A549 treated with CpdA at 1 μM for 4 hours (cell line): ENCODE measurements around the gene PRC1. TPM values are rescaled to one million over a fixed set of nuclear protein-coding genes. Genes with fewer than 3 reads are reported as not detected.

Experiments
- total RNA-seq: library from RNA; stranded (reverse); fragments of 200-300 nt; extraction: Qiagen RNA extraction; gene quantifications from 5 replicates; pipeline ENCODE4 v1.2.3, GENCODE V29; 2022; ENCODE audit warnings: low read depth

Gene PRC1, protein sequence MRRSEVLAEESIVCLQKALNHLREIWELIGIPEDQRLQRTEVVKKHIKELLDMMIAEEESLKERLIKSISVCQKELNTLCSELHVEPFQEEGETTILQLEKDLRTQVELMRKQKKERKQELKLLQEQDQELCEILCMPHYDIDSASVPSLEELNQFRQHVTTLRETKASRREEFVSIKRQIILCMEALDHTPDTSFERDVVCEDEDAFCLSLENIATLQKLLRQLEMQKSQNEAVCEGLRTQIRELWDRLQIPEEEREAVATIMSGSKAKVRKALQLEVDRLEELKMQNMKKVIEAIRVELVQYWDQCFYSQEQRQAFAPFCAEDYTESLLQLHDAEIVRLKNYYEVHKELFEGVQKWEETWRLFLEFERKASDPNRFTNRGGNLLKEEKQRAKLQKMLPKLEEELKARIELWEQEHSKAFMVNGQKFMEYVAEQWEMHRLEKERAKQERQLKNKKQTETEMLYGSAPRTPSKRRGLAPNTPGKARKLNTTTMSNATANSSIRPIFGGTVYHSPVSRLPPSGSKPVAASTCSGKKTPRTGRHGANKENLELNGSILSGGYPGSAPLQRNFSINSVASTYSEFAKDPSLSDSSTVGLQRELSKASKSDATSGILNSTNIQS
- 189 to 274 TPM (median 209 TPM) in 5 replicates for total RNA-seq

DNA sequence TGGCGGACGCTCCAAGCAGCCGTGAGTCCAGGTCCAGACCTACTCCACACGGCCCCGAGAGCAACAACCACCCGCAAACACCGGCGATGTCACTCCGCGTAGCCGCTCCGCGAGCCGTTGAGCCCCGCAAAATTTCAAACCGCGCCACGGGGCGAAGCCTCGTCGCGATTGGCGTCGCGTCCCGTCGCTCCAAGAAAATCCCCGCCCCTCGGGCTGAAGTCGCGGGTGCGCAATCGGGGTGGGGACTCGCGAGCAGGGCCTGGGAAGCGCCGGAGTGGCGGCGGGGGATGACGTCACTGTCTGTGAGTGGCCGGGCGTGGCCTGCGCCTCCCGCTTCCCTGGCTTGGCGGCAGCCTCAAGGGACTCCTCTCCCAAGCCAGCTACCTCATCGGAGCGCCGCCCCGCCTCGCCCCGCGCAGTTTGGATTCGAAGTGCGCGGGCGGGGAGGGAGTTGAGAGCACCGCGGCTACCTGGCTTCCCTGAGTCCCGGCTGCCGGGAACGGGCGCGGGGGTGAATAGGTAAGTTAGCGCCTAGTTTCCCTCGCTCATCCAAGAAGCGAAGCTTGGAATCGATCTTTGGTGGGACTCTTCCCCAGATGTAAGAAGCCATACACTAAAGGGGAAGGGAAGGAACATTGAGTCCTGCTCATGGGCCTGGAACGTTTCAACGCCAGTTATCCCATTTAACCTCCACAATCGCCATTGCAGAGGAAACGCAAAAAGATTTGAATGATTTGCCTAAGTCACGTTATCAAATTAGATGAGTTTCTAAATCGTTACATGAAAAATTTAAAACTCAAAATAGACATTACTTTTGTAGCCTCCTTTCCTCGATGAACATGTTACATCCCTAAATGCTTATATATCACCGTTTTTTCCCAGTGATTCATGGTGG lies at the start of gene PRC1:
Gene PRC1, minus strand, starts transcription at position 119 of the 895 bp plus-strand sequence. Its CDS starts 118 bp downstream, at position 1.

GRCh38 chr15:91022075-91022831 lies 27.9 kb upstream of the PRC1 start, which contains the start of gene VPS33B:
VPS33B (minus strand) TSS chr15:91022594; CDS start chr15:91022249, 345 bp downstream.

GRCh38 chr15:90954712-90955623 lies 39.4 kb downstream of the PRC1 start, which contains the start of gene RCCD1:
RCCD1 (plus strand) TSS chr15:90954884; CDS start chr15:90956735, 1,851 bp downstream.

DNA sequence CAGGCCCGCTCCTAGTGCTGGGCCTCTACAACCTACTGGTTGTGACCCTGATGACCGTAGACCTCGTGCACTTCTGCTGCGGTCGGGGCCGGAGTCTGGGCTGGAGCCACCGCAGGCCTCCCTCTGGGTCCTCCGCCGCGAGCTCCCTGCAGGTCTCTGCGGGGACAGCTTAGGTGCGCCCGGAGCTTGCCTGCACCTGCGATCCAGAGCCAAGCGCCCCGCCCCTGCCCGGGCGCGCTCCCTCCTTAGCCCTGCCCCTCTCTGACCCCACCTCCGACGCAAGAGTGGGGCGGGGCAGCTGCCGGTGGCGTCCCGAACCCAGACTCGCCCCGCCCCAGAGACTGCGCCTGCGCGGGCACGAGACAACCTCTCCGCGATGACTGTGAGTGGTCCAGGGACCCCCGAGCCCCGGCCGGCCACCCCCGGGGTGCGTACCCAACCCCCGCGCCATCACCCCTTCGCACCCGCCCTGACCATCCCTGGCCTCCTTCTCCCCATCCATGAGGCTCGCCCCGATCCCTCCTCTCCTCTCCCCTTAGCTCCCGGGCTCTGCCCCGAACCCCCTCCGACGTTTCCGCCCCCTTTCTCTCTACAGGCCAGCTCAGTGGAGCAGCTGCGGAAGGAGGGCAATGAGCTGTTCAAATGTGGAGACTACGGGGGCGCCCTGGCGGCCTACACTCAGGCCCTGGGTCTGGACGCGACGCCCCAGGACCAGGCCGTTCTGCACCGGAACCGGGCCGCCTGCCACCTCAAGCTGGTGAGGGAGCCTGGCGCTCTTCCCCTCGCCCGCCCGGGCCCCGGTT lies 59.2 kb downstream of the PRC1 start, which contains the start of gene UNC45A:
Gene UNC45A, plus strand, starts transcription at position 337 of the 803 bp plus-strand sequence. Its CDS starts 40 bp downstream, at position 377.

DNA sequence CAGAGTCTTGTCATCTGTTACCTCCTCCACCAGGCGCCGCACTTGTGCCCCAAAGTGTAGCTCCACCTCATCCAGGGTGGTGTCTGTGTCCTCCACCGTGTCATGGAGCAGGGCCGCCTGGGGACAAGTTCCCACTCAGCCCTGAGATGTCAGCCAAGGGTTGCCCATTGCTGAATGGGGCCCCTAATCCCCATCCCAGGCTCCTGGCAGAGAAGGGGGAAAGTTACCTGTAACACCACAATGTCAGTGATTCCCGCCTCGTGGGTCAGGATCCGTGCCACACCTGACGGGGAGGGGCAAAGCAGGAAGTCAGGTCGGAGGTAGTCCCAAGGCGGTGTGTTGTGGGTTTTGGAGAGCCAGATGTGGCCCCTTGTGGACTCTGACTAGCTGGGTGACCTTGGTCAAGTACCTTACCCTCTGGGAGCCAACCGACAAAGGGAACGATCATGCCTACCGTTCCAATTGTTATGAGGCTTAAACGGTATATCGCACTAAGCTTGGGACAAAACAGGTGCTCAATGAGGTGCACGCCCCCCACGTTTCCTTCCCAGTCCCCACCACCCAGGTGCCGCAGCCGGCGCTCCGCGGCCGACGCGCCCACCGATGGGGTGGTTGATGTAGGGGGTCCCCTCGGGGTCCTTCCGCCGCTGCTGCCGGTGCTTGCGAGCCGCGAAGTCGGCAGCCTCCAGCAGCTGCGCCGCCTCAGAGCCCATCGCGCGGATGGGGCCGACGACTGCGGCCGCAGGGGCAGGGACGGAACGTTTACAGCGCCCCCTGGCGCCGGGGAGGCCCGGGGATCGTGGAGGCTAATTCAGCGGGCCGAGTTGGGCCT lies 62.3 kb downstream of the PRC1 start, which contains the start of gene HDDC3:
Gene HDDC3, minus strand, starts transcription at position 722 of the 832 bp plus-strand sequence. Its CDS starts 9 bp downstream, at position 713.

Other genes starting within 250 kb of the PRC1 start
- 42.6 to 59.2 TPM (median 51.4 TPM) in 5 replicates for gene FURIN, start 125.9 kb downstream of the PRC1 start, total RNA-seq
- gene FES, start 110.0 kb downstream of the PRC1 start, total RNA-seq: 0.74 to 1.0 TPM (median 0.86 TPM) in 5 replicates
- 25.4 to 30.2 TPM (median 28.4 TPM) in 5 replicates for gene MAN2A2, start 91.2 kb downstream of the PRC1 start, total RNA-seq
- gene HDDC3, start 62.0 kb downstream of the PRC1 start, total RNA-seq: 22.6 to 34.3 TPM (median 33.7 TPM) in 5 replicates
- gene UNC45A, start 59.2 kb downstream of the PRC1 start, total RNA-seq: 56.7 to 61.9 TPM (median 58.6 TPM) in 5 replicates
- 19.4 to 55.3 TPM (median 34.3 TPM) in 5 replicates for gene RCCD1, start 39.7 kb downstream of the PRC1 start, total RNA-seq
- gene VPS33B, start 28.1 kb upstream of the PRC1 start, total RNA-seq: 11.2 to 17.4 TPM (median 13.7 TPM) in 5 replicates
- 0.02 to 0.13 TPM (median 0.03 TPM) in 3 of 5 replicates, not detected in the others for gene SV2B, start 105.7 kb upstream of the PRC1 start, total RNA-seq